Endothelial cell (in vitro differentiated cells): ENCODE results near the gene LUC7L. TPM values are rescaled to one million over a fixed set of nuclear protein-coding genes. Genes with fewer than 3 reads are reported as not detected.

Experiments used
- DNase-seq: peaks from one replicate; pipeline ENCODE4 v3.0.0; 2021; ENCODE audit warnings: low spot score
- H3K27ac Mint-ChIP-seq: one replicate; pipeline ENCODE4 v1.8.0; 2021; ENCODE audit warnings: mixed read lengths, inconsistent platforms; ENCODE audit not compliant: unreplicated experiment
- H3K27me3 Mint-ChIP-seq: one replicate; pipeline ENCODE4 v1.8.0; 2021; ENCODE audit warnings: mild to moderate bottlenecking, moderate library complexity, mixed read lengths, inconsistent platforms; ENCODE audit not compliant: unreplicated experiment
- H3K36me3 Mint-ChIP-seq: one replicate; pipeline ENCODE4 v1.8.0; 2021; ENCODE audit warnings: mild to moderate bottlenecking, low read depth, mixed read lengths, inconsistent platforms; ENCODE audit not compliant: unreplicated experiment
- H3K4me1 Mint-ChIP-seq: one replicate; pipeline ENCODE4 v1.8.0; 2021; ENCODE audit warnings: mild to moderate bottlenecking, mixed read lengths, inconsistent platforms; ENCODE audit not compliant: unreplicated experiment
- H3K4me3 Mint-ChIP-seq: one replicate; pipeline ENCODE4 v1.8.0; 2021; ENCODE audit warnings: mild to moderate bottlenecking, mixed read lengths, inconsistent platforms; ENCODE audit not compliant: unreplicated experiment
- H3K9me3 Mint-ChIP-seq: one replicate; pipeline ENCODE4 v1.8.0; 2021; ENCODE audit warnings: mixed read lengths, inconsistent platforms; ENCODE audit not compliant: unreplicated experiment
- CTCF ChIP-seq: fragments of 200-600 bp; sonication (generic); IDR thresholded peaks from one replicate; pipeline ENCODE4 v1.5.0; 2021; ENCODE audit warnings: antibody characterized with exemption; ENCODE audit not compliant: unreplicated experiment
- long read RNA-seq: library from polyadenylated mRNA; unstranded; transcript quantifications from one replicate; pipeline ENCODE4 v2.0.0, GENCODE V29; 2020; ENCODE audit not compliant: unreplicated experiment
- total RNA-seq: library from RNA; stranded (reverse); fragmentation: NEBNext Ultra II Directional; extraction: Animal tissue kit (Norgen Biotek cat#: 25700); gene quantifications from one replicate; pipeline ENCODE4 v1.2.1, GENCODE V29; 2021; ENCODE audit not compliant: unreplicated experiment

LUC7L gene, protein sequence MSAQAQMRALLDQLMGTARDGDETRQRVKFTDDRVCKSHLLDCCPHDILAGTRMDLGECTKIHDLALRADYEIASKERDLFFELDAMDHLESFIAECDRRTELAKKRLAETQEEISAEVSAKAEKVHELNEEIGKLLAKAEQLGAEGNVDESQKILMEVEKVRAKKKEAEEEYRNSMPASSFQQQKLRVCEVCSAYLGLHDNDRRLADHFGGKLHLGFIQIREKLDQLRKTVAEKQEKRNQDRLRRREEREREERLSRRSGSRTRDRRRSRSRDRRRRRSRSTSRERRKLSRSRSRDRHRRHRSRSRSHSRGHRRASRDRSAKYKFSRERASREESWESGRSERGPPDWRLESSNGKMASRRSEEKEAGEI
- total RNA-seq: 92.2 TPM
- long read RNA-seq, transcript LUC7L-201 (10 exons, 1,456 nt): major isoform, 13 of 28 reads
- long read RNA-seq, partial matches to known transcripts: 3 of 28 reads
- long read RNA-seq, other reads (novel, unspliced or antisense): 9 of 28 reads

GRCh38 chr16:228852-229730 is at the start of gene LUC7L:
TSS of gene LUC7L (minus strand) at chr16:229449. CDS start at chr16:229339, 110 bp downstream.
- Mint-ChIP-seq H3K27ac (peak within 1 kb of the TSS; percentile 89), H3K27me3 (peaks cover 3% of the 10 kb centered on the region), H3K36me3 (peaks cover 15% of the 10 kb centered on the region), H3K4me1 (peaks cover 10% of the 10 kb centered on the region), H3K9me3 (no peaks in the 10 kb centered on the region), H3K4me3 (peak within 1 kb of the TSS; percentile 97)
- peak; percentile 91 for DNase-seq
- TF ChIP-seq CTCF: no peak

GRCh38 chr16:278863-279366 is 49.7 kb upstream of the LUC7L start:
- TF ChIP-seq CTCF: no peak
- H3K27me3 Mint-ChIP-seq: peaks cover 9% of the 10 kb centered on the region
- no peaks in the 10 kb centered on the region for H3K4me1 Mint-ChIP-seq
- H3K27ac Mint-ChIP-seq: no peak overlapping the region
- DNase-seq: no peak
- H3K36me3 Mint-ChIP-seq: no peaks in the 10 kb centered on the region
- no peaks in the 10 kb centered on the region for H3K9me3 Mint-ChIP-seq
- H3K4me3 Mint-ChIP-seq: no peak overlapping the region

DNA sequence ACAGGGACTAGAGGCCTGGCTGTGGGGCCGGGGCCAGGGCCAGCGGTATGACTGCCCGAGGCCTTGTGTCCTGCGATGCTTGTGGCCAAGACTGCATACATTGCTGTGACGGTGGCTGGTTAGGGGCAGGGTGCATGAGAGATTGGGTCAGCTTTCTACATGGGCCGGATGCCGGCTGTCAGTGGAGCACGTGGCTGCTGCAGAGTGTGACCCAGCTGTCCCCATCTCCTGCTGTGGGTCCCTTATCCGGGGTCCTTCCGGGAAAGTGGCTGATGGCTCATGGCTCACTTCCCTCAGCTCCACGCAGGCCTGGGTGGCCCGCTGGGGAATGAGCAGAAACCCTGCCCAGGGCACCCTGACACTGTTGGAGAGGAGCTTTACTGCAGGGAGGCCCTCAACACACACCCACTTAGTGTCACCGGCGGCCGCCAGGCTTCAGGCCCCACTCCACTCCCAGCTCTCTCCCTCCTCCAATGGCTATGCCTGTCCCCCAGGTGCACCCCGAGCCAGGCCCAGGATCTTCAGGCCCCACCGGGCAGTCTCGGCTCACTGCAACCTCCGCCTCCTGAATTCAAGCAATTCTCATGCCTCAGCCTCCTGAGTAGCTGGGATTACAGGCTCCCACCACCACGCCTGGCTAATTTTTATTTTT is 47.3 kb upstream of the LUC7L start:
- Mint-ChIP-seq H3K27ac (no peak overlapping the region), H3K4me1 (no peaks in the 10 kb centered on the region), H3K4me3 (peak overlapping the region; percentile 51), H3K36me3 (peaks cover 4% of the 10 kb centered on the region), H3K27me3 (peaks cover 14% of the 10 kb centered on the region), H3K9me3 (no peaks in the 10 kb centered on the region)
- DNase-seq: no peak
- TF ChIP-seq CTCF: no peak

- Mint-ChIP-seq H3K4me3 (peak within 1 kb of the TSS; percentile 51), H3K4me1 (no peaks in the 10 kb centered on the region), H3K27me3 (peaks cover 14% of the 10 kb centered on the region), H3K27ac (no peak within 1 kb of the TSS), H3K9me3 (no peaks in the 10 kb centered on the region), H3K36me3 (peaks cover 4% of the 10 kb centered on the region)
- TF ChIP-seq CTCF: no peak
- DNase-seq: no peak
Observed at GRCh38 chr16:275786-276232, 46.6 kb upstream of the LUC7L start, which contains the start of gene RGS11. TSS of gene RGS11 (minus strand) at chr16:275944. CDS start at chr16:275911, 33 bp downstream.
